MM.1S (cell line): ENCODE data around the gene ADGRG4.

Experiments
- DNase-seq: peaks from one replicate; pipeline ENCODE4 v3.0.0-alpha.2; 2015
- H2AFZ ChIP-seq: fragments of 300-600 bp; sonication (generic); 2 replicates; pipeline ENCODE4 v1.6.0; 2016; ENCODE audit warnings: antibody characterized with exemption, low read length
- H3F3A ChIP-seq: fragments of 300-600 bp; sonication (generic); 2 replicates; pipeline ENCODE4 v1.6.1; 2016; ENCODE audit warnings: mild to moderate bottlenecking, antibody characterized with exemption, low read length, moderate library complexity, mixed read lengths; ENCODE audit not compliant: insufficient read depth
- H3K27ac ChIP-seq: fragments of 300-600 bp; sonication (generic); 2 replicates; pipeline ENCODE4 v1.5.1; 2016; ENCODE audit warnings: mild to moderate bottlenecking, low read length
- H3K27me3 ChIP-seq: fragments of 300-600 bp; sonication (generic); replicated peaks from 2 replicates; pipeline ENCODE4 v1.6.0; 2016; ENCODE audit warnings: low read length; ENCODE audit not compliant: insufficient read depth
- H3K36me3 ChIP-seq: fragments of 300-600 bp; sonication (generic); replicated peaks from 2 replicates; pipeline ENCODE4 v1.6.1; 2016; ENCODE audit warnings: mild to moderate bottlenecking, low read length, mixed read lengths; ENCODE audit not compliant: insufficient read depth
- H3K4me1 ChIP-seq: fragments of 300-600 bp; sonication (generic); 2 replicates; pipeline ENCODE4 v1.6.1; 2016; ENCODE audit warnings: low read length, mixed read lengths
- H3K4me2 ChIP-seq: fragments of 300-600 bp; sonication (generic); 2 replicates; pipeline ENCODE4 v1.6.0; 2016; ENCODE audit warnings: low read depth, low read length
- H3K4me3 ChIP-seq: fragments of 300-600 bp; sonication (generic); 2 replicates; pipeline ENCODE4 v1.5.1; 2016; ENCODE audit warnings: low read length, mixed read lengths
- H3K79me2 ChIP-seq: fragments of 300-600 bp; sonication (generic); 2 replicates; pipeline ENCODE4 v1.6.1; 2016; ENCODE audit warnings: mixed run types, low read length, mixed read lengths
- H3K9ac ChIP-seq: fragments of 300-600 bp; sonication (generic); 2 replicates; pipeline ENCODE4 v1.6.1; 2016; ENCODE audit warnings: low read length, mixed read lengths
- H3K9me2 ChIP-seq: fragments of 300-600 bp; sonication (generic); replicated peaks from 2 replicates; pipeline ENCODE4 v1.6.1; 2016; ENCODE audit warnings: mild to moderate bottlenecking, low read length, mixed read lengths; ENCODE audit not compliant: insufficient read depth
- H3K9me3 ChIP-seq: fragments of 300-600 bp; sonication (generic); replicated peaks from 2 replicates; pipeline ENCODE4 v1.6.1; 2016; ENCODE audit warnings: mild to moderate bottlenecking, low read length, mixed read lengths; ENCODE audit not compliant: insufficient read depth
- H4K20me1 ChIP-seq: fragments of 300-600 bp; sonication (generic); 2 replicates; pipeline ENCODE4 v1.6.1; 2016; ENCODE audit warnings: mild to moderate bottlenecking, low read length, moderate library complexity, mixed read lengths; ENCODE audit not compliant: insufficient read depth
- EZH2 ChIP-seq: fragments of 300-600 bp; sonication (generic); optimal IDR thresholded peaks from 2 replicates; pipeline ENCODE3; 2017; ENCODE audit warnings: low read depth, mild to moderate bottlenecking, antibody characterized with exemption, low read length, mixed read lengths
- EZH2phosphoT487 ChIP-seq: fragments of 300-600 bp; sonication (generic); IDR thresholded peaks from 2 replicates; pipeline ENCODE4 v1.6.1; 2018; ENCODE audit warnings: antibody characterized with exemption, low read length
- TF ChIP-seq, protein P1 (sequence below): fragments of 300-600 bp; sonication (generic); IDR thresholded peaks from 2 replicates; pipeline ENCODE4 v1.5.1; 2016; ENCODE audit warnings: antibody characterized with exemption, low read length, mixed read lengths

The ADGRG4 gene

DNA sequence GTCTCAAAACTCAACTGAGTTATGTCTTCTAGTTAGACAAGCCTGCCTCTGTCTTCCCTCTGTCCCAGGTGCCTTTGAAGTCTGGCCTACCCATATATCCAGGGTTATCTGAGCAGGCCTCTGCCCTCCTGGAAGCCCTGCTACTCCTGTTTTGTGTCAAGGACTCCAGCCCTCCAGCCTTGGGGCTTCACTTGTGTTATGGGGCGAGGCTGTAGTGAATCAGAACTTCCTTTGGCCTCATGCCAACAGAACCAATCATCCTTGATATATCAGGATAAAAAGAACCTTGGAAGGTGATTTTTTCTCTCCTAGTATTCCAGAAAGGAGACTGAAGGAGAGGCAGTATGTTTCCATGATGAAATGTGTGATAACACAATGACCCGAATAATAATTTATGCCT is 8.9 kb upstream of the ADGRG4 start:
- Histone ChIP-seq H3F3A (no peaks in the 10 kb centered on the region), H3K4me3 (no peak overlapping the region), H3K27ac (no peak overlapping the region), H2AFZ (no peak overlapping the region), H3K79me2 (no peaks in the 10 kb centered on the region), H3K4me2 (no peak overlapping the region), H3K9me3 (no peaks in the 10 kb centered on the region), H3K27me3 (no peaks in the 10 kb centered on the region), H3K9me2 (no peaks in the 10 kb centered on the region), H3K9ac (no peak overlapping the region), H3K36me3 (no peaks in the 10 kb centered on the region), H4K20me1 (no peaks in the 10 kb centered on the region), H3K4me1 (no peaks in the 10 kb centered on the region)
- DNase-seq, result no peak
- TF ChIP-seq EZH2phosphoT487, result no peak

DNA sequence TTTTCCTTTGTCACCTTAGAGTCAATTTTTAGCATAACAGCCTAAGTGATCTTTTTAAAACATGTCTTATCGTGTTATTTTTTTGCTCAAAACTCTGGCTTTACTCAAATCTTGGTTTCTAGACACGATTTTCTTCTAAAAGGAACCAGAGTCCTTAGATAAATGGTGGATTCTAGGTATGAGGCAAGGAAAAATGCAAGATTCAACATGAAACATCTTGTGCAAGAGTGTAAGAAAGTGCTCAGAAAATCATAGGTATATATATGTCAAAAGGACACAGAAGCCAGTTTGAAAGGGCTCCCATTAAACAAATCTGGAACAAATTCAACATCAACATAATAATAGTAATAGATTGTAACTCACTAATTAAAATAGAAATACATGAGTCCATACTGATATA is 8.1 kb upstream of the ADGRG4 start:
- Histone ChIP-seq H3K9me3 (no peaks in the 10 kb centered on the region), H3K27ac (no peak overlapping the region), H3K79me2 (no peaks in the 10 kb centered on the region), H3K9ac (no peak overlapping the region), H3K4me1 (no peaks in the 10 kb centered on the region), H3K36me3 (no peaks in the 10 kb centered on the region), H3K9me2 (no peaks in the 10 kb centered on the region), H3K27me3 (no peaks in the 10 kb centered on the region), H3F3A (no peaks in the 10 kb centered on the region), H4K20me1 (no peaks in the 10 kb centered on the region), H3K4me2 (no peak overlapping the region), H3K4me3 (no peak overlapping the region), H2AFZ (no peak overlapping the region)
- TF ChIP-seq, protein P1, sequence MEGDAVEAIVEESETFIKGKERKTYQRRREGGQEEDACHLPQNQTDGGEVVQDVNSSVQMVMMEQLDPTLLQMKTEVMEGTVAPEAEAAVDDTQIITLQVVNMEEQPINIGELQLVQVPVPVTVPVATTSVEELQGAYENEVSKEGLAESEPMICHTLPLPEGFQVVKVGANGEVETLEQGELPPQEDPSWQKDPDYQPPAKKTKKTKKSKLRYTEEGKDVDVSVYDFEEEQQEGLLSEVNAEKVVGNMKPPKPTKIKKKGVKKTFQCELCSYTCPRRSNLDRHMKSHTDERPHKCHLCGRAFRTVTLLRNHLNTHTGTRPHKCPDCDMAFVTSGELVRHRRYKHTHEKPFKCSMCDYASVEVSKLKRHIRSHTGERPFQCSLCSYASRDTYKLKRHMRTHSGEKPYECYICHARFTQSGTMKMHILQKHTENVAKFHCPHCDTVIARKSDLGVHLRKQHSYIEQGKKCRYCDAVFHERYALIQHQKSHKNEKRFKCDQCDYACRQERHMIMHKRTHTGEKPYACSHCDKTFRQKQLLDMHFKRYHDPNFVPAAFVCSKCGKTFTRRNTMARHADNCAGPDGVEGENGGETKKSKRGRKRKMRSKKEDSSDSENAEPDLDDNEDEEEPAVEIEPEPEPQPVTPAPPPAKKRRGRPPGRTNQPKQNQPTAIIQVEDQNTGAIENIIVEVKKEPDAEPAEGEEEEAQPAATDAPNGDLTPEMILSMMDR, result no peak
- TF ChIP-seq EZH2, result no peak
- TF ChIP-seq EZH2phosphoT487, result no peak
- no peak for DNase-seq

DNA sequence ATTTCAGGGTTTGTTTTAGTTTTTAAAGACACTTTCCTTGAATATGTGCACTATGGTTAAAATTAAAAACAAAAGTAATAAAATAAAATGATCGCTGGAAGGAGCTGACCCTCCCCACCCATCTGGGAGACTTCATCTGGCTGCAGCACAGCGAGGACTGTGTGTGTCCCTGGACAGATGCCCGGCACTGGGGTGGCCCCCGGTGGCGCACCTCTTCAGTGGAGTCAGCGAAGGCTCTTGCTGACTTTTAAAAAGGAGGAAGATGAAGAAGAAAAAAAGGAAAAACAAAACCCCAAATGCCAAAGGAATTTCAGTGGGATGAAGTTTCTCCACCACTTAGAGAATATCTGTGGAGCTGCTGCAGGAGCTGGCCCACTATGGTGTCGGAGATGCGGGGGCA is 5.4 kb upstream of the ADGRG4 start:
- H3K4me2 ChIP-seq, result no peak overlapping the region
- no peaks in the 10 kb centered on the region for H3K79me2 ChIP-seq
- H3K9ac ChIP-seq, result no peak overlapping the region
- H3F3A ChIP-seq, result no peaks in the 10 kb centered on the region
- H3K27ac ChIP-seq, result no peak overlapping the region
- H2AFZ ChIP-seq, result no peak overlapping the region
- no peaks in the 10 kb centered on the region for H3K36me3 ChIP-seq
- H3K9me2 ChIP-seq, result no peaks in the 10 kb centered on the region
- H3K27me3 ChIP-seq, result no peaks in the 10 kb centered on the region
- H3K4me1 ChIP-seq, result no peaks in the 10 kb centered on the region
- H4K20me1 ChIP-seq, result no peaks in the 10 kb centered on the region
- H3K4me3 ChIP-seq, result no peak overlapping the region
- no peak for DNase-seq
- TF ChIP-seq EZH2phosphoT487 (no peak), EZH2 (no peak)
- TF ChIP-seq, protein P1, result no peak
- no peaks in the 10 kb centered on the region for H3K9me3 ChIP-seq

DNA sequence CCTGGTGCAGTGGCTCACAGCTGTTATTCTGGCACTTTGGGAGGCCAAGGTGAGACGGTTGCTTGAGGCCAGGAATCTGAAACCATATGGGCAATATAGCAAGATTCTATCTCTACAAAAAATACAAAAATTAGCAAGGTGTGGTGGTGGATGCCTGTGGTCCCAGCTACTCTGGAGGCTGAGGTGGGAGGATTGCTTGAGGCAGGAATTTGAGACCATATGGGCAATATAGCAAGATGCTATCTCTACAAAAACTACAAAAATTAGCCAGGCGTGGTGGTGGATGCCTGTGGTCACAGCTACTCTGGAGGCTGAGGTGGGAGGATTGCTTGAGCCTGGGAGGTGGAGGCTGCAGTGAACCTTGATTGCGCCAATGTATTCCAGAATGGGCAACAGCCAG is 2.3 kb downstream of the ADGRG4 start:
- Histone ChIP-seq H3K9ac (no peak overlapping the region), H3K9me3 (no peaks in the 10 kb centered on the region), H3K4me2 (no peak overlapping the region), H4K20me1 (no peaks in the 10 kb centered on the region), H3K27me3 (no peaks in the 10 kb centered on the region), H3K79me2 (no peaks in the 10 kb centered on the region), H2AFZ (no peak overlapping the region), H3K4me3 (no peak overlapping the region), H3K4me1 (no peaks in the 10 kb centered on the region), H3K36me3 (no peaks in the 10 kb centered on the region), H3K9me2 (no peaks in the 10 kb centered on the region), H3F3A (no peaks in the 10 kb centered on the region), H3K27ac (no peak overlapping the region)
- TF ChIP-seq EZH2phosphoT487 (no peak), EZH2 (no peak)
- TF ChIP-seq, protein P1, result no peak
- no peak for DNase-seq
